ENCODE data around the gene TTN. TPM values are rescaled to one million over a fixed set of nuclear protein-coding genes. Genes with fewer than 3 reads are reported as not detected.

Gene TTN
- total RNA-seq, 3 donors from 2014 or later: 1.3 to 8.6 (median 2.1) TPM

GRCh38 chr2:178628605-178629004 is 178.6 kb downstream of the TTN start:
- Histone ChIP-seq H3K9me3 (no peaks in the 10 kb centered on the region), H3K36me3 (ENCODE audit: low read depth) (no peaks in the 10 kb centered on the region), H3K4me1 (ENCODE audit: low read depth) (no peaks in the 10 kb centered on the region), H3K4me3 (no peak overlapping the region)
- intact Hi-C loops (cut with DNase I, micrococcal nuclease): no loop called here
- ATAC-seq (no peak), DNase-seq (no peak)
- TF ChIP-seq, protein P1, sequence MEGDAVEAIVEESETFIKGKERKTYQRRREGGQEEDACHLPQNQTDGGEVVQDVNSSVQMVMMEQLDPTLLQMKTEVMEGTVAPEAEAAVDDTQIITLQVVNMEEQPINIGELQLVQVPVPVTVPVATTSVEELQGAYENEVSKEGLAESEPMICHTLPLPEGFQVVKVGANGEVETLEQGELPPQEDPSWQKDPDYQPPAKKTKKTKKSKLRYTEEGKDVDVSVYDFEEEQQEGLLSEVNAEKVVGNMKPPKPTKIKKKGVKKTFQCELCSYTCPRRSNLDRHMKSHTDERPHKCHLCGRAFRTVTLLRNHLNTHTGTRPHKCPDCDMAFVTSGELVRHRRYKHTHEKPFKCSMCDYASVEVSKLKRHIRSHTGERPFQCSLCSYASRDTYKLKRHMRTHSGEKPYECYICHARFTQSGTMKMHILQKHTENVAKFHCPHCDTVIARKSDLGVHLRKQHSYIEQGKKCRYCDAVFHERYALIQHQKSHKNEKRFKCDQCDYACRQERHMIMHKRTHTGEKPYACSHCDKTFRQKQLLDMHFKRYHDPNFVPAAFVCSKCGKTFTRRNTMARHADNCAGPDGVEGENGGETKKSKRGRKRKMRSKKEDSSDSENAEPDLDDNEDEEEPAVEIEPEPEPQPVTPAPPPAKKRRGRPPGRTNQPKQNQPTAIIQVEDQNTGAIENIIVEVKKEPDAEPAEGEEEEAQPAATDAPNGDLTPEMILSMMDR (IDR thresholded peaks at IDR 0.05): no peak

- intact Hi-C loops (cut with DNase I, micrococcal nuclease): no loop called here
- Histone ChIP-seq H3K9me3 (no peaks in the 10 kb centered on the region), H3K36me3 (ENCODE audit: low read depth) (no peaks in the 10 kb centered on the region), H3K4me1 (ENCODE audit: low read depth) (no peaks in the 10 kb centered on the region), H3K4me3 (no peak overlapping the region)
- ATAC-seq (no peak), DNase-seq (no peak)
- TF ChIP-seq, protein P1 (IDR thresholded peaks at IDR 0.05): no peak
Measured at GRCh38 chr2:178627401-178627800, 179.8 kb downstream of the TTN start.

- no peaks in the 10 kb centered on the region for H3K9me3 ChIP-seq
- intact Hi-C loops (cut with DNase I, micrococcal nuclease): no loop called here
- no peaks in the 10 kb centered on the region for H3K36me3 ChIP-seq (ENCODE audit: low read depth)
- DNase-seq: no peak
- no peaks in the 10 kb centered on the region for H3K4me1 ChIP-seq (ENCODE audit: low read depth)
- TF ChIP-seq, protein P1 (IDR thresholded peaks at IDR 0.05): no peak
- no peak overlapping the region for H3K4me3 ChIP-seq
- no peak for ATAC-seq
Measured at GRCh38 chr2:178615969-178616368, 191.3 kb downstream of the TTN start.

DNA sequence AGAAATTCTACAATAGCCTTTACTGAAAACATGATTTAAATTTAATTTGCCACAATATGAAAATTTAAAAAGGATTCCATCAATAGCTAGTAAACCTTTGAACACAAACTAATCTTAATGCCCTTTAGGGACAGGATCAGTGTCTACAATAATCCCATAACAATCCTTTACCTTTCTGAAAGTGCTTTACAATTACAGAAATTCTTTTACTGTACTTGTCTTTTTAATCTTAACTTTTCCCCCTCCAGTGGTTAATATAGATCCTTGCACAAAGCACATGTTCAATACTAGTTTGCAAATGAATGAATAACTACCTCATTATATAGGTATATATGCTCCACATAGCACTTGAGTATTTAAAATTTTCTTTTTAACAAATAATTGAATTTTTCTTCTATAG is 204.3 kb downstream of the TTN start:
- H3K9me3 ChIP-seq: no peaks in the 10 kb centered on the region
- ATAC-seq (no peak), DNase-seq (no peak)
- no peak overlapping the region for H3K4me3 ChIP-seq
- TF ChIP-seq, protein P1 (IDR thresholded peaks at IDR 0.05): no peak
- H3K36me3 ChIP-seq (ENCODE audit: low read depth): no peaks in the 10 kb centered on the region
- intact Hi-C loops (cut with DNase I, micrococcal nuclease): no loop called here
- H3K4me1 ChIP-seq (ENCODE audit: low read depth): no peaks in the 10 kb centered on the region

DNA sequence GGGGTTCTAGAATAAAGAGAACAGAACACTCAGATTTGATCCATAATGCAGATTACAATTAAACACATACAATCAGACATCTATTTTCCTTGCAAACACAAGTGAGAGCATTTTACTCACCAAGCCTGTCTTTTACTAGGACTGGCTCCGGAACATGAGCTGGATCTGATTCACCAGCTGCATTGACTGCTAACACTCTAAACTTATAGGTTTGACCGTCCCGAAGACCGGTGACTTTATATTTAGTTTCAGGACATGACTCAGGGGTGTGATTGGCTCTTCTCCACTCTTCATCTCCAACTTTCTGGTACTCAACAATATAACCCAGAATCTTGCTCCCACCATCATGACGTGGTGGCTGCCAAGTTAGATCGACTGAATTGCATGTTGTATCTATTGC is 214.6 kb downstream of the TTN start:
- Histone ChIP-seq H3K4me1 (ENCODE audit: low read depth) (no peaks in the 10 kb centered on the region), H3K36me3 (ENCODE audit: low read depth) (no peaks in the 10 kb centered on the region), H3K9me3 (no peaks in the 10 kb centered on the region), H3K4me3 (no peak overlapping the region)
- no peak for ATAC-seq
- no peak for DNase-seq
- TF ChIP-seq, protein P1 (IDR thresholded peaks at IDR 0.05): no peak
- intact Hi-C loops (cut with DNase I, micrococcal nuclease): no loop called here

- ATAC-seq (no peak), DNase-seq (no peak)
- intact Hi-C loops (cut with DNase I, micrococcal nuclease): no loop called here
- Histone ChIP-seq H3K36me3 (ENCODE audit: low read depth) (no peaks in the 10 kb centered on the region), H3K9me3 (no peaks in the 10 kb centered on the region), H3K4me1 (ENCODE audit: low read depth) (no peaks in the 10 kb centered on the region), H3K4me3 (no peak overlapping the region)
- TF ChIP-seq, protein P1 (IDR thresholded peaks at IDR 0.05): no peak
Measured at GRCh38 chr2:178589335-178589734, 217.9 kb downstream of the TTN start.
